ENCODE results near the gene BRMS1L.

BRMS1L gene

GRCh38 chr14:35844494-35844893, 18.4 kb downstream of the BRMS1L start:
- Histone ChIP-seq H3K4me3 (ENCODE audit: insufficient read length, low read depth) (no peak overlapping the region), H3K9ac (ENCODE audit: insufficient read length, low read depth) (no peak overlapping the region), H3K4me1 (ENCODE audit: insufficient read depth, insufficient read length) (no peaks in the 10 kb centered on the region), H3K36me3 (ENCODE audit: insufficient read depth, insufficient read length, low read length) (peaks cover 4% of the 10 kb centered on the region), H3K9me3 (ENCODE audit: insufficient read depth, low read length) (no peaks in the 10 kb centered on the region), H3K27me3 (ENCODE audit: insufficient read depth, insufficient read length) (no peaks in the 10 kb centered on the region)
- DNase-seq (ENCODE audit: low read depth, low spot score): no peak
- TF ChIP-seq SUZ12 (IDR thresholded peaks at IDR 0.05; ENCODE audit: extremely low read depth, insufficient read depth, insufficient read length) (no peak), YY1 (IDR thresholded peaks at IDR 0.05; ENCODE audit: insufficient read depth, insufficient read length) (no peak), ZNF274 (IDR thresholded peaks at IDR 0.05; ENCODE audit: low read depth, low read length) (no peak)

GRCh38 chr14:35847636-35848035, 21.5 kb downstream of the BRMS1L start:
- Histone ChIP-seq H3K4me3 (ENCODE audit: insufficient read length, low read depth) (no peak overlapping the region), H3K27me3 (ENCODE audit: insufficient read depth, insufficient read length) (no peaks in the 10 kb centered on the region), H3K4me1 (ENCODE audit: insufficient read depth, insufficient read length) (no peaks in the 10 kb centered on the region), H3K36me3 (ENCODE audit: insufficient read depth, insufficient read length, low read length) (peaks cover 4% of the 10 kb centered on the region), H3K9ac (ENCODE audit: insufficient read length, low read depth) (no peak overlapping the region), H3K9me3 (ENCODE audit: insufficient read depth, low read length) (no peaks in the 10 kb centered on the region)
- DNase-seq (ENCODE audit: low read depth, low spot score): no peak
- TF ChIP-seq ZNF274 (IDR thresholded peaks at IDR 0.05; ENCODE audit: low read depth, low read length) (no peak), SUZ12 (IDR thresholded peaks at IDR 0.05; ENCODE audit: extremely low read depth, insufficient read depth, insufficient read length) (no peak), YY1 (IDR thresholded peaks at IDR 0.05; ENCODE audit: insufficient read depth, insufficient read length) (no peak)

- H3K4me1 ChIP-seq (ENCODE audit: insufficient read depth, insufficient read length): no peaks in the 10 kb centered on the region
- no peak overlapping the region for H3K9ac ChIP-seq (ENCODE audit: insufficient read length, low read depth)
- H3K4me3 ChIP-seq (ENCODE audit: insufficient read length, low read depth): no peak overlapping the region
- no peaks in the 10 kb centered on the region for H3K27me3 ChIP-seq (ENCODE audit: insufficient read depth, insufficient read length)
- TF ChIP-seq ZNF274 (IDR thresholded peaks at IDR 0.05; ENCODE audit: low read depth, low read length): no peak
- TF ChIP-seq SUZ12 (IDR thresholded peaks at IDR 0.05; ENCODE audit: extremely low read depth, insufficient read depth, insufficient read length): no peak
- TF ChIP-seq YY1 (IDR thresholded peaks at IDR 0.05; ENCODE audit: insufficient read depth, insufficient read length): no peak
- no peaks in the 10 kb centered on the region for H3K9me3 ChIP-seq (ENCODE audit: insufficient read depth, low read length)
- peaks cover 3% of the 10 kb centered on the region for H3K36me3 ChIP-seq (ENCODE audit: insufficient read depth, insufficient read length, low read length)
- no peak for DNase-seq (ENCODE audit: low read depth, low spot score)
Observed at GRCh38 chr14:35849122-35849521, 23.0 kb downstream of the BRMS1L start.

GRCh38 chr14:35851823-35852222, 25.7 kb downstream of the BRMS1L start:
- DNase-seq (ENCODE audit: low read depth, low spot score): no peak
- H3K9ac ChIP-seq (ENCODE audit: insufficient read length, low read depth): no peak overlapping the region
- no peak for TF ChIP-seq ZNF274 (IDR thresholded peaks at IDR 0.05; ENCODE audit: low read depth, low read length)
- TF ChIP-seq YY1 (IDR thresholded peaks at IDR 0.05; ENCODE audit: insufficient read depth, insufficient read length): no peak
- TF ChIP-seq SUZ12 (IDR thresholded peaks at IDR 0.05; ENCODE audit: extremely low read depth, insufficient read depth, insufficient read length): no peak
- no peak overlapping the region for H3K4me3 ChIP-seq (ENCODE audit: insufficient read length, low read depth)
- H3K9me3 ChIP-seq (ENCODE audit: insufficient read depth, low read length): no peaks in the 10 kb centered on the region
- no peaks in the 10 kb centered on the region for H3K4me1 ChIP-seq (ENCODE audit: insufficient read depth, insufficient read length)
- no peaks in the 10 kb centered on the region for H3K36me3 ChIP-seq (ENCODE audit: insufficient read depth, insufficient read length, low read length)
- H3K27me3 ChIP-seq (ENCODE audit: insufficient read depth, insufficient read length): no peaks in the 10 kb centered on the region

- Histone ChIP-seq H3K36me3 (ENCODE audit: insufficient read depth, insufficient read length, low read length) (no peaks in the 10 kb centered on the region), H3K9me3 (ENCODE audit: insufficient read depth, low read length) (no peaks in the 10 kb centered on the region), H3K4me3 (ENCODE audit: insufficient read length, low read depth) (no peak overlapping the region), H3K9ac (ENCODE audit: insufficient read length, low read depth) (no peak overlapping the region), H3K27me3 (ENCODE audit: insufficient read depth, insufficient read length) (no peaks in the 10 kb centered on the region), H3K4me1 (ENCODE audit: insufficient read depth, insufficient read length) (no peaks in the 10 kb centered on the region)
- DNase-seq (ENCODE audit: low read depth, low spot score): no peak
- TF ChIP-seq SUZ12 (IDR thresholded peaks at IDR 0.05; ENCODE audit: extremely low read depth, insufficient read depth, insufficient read length) (no peak), YY1 (IDR thresholded peaks at IDR 0.05; ENCODE audit: insufficient read depth, insufficient read length) (no peak), ZNF274 (IDR thresholded peaks at IDR 0.05; ENCODE audit: low read depth, low read length) (no peak)
Observed at GRCh38 chr14:35853225-35853624, 27.1 kb downstream of the BRMS1L start.

- no peaks in the 10 kb centered on the region for H3K36me3 ChIP-seq (ENCODE audit: insufficient read depth, insufficient read length, low read length)
- H3K4me1 ChIP-seq (ENCODE audit: insufficient read depth, insufficient read length): no peaks in the 10 kb centered on the region
- no peak overlapping the region for H3K4me3 ChIP-seq (ENCODE audit: insufficient read length, low read depth)
- H3K9ac ChIP-seq (ENCODE audit: insufficient read length, low read depth): no peak overlapping the region
- H3K9me3 ChIP-seq (ENCODE audit: insufficient read depth, low read length): no peaks in the 10 kb centered on the region
- TF ChIP-seq SUZ12 (IDR thresholded peaks at IDR 0.05; ENCODE audit: extremely low read depth, insufficient read depth, insufficient read length): no peak
- no peak for TF ChIP-seq ZNF274 (IDR thresholded peaks at IDR 0.05; ENCODE audit: low read depth, low read length)
- TF ChIP-seq YY1 (IDR thresholded peaks at IDR 0.05; ENCODE audit: insufficient read depth, insufficient read length): no peak
- no peak for DNase-seq (ENCODE audit: low read depth, low spot score)
- no peaks in the 10 kb centered on the region for H3K27me3 ChIP-seq (ENCODE audit: insufficient read depth, insufficient read length)
Observed at GRCh38 chr14:35854696-35855270, 28.6 kb downstream of the BRMS1L start.

- Histone ChIP-seq H3K27me3 (ENCODE audit: insufficient read depth, insufficient read length) (no peaks in the 10 kb centered on the region), H3K36me3 (ENCODE audit: insufficient read depth, insufficient read length, low read length) (no peaks in the 10 kb centered on the region), H3K9me3 (ENCODE audit: insufficient read depth, low read length) (no peaks in the 10 kb centered on the region), H3K4me3 (ENCODE audit: insufficient read length, low read depth) (no peak overlapping the region), H3K9ac (ENCODE audit: insufficient read length, low read depth) (no peak overlapping the region), H3K4me1 (ENCODE audit: insufficient read depth, insufficient read length) (no peaks in the 10 kb centered on the region)
- no peak for DNase-seq (ENCODE audit: low read depth, low spot score)
- TF ChIP-seq ZNF274 (IDR thresholded peaks at IDR 0.05; ENCODE audit: low read depth, low read length) (no peak), SUZ12 (IDR thresholded peaks at IDR 0.05; ENCODE audit: extremely low read depth, insufficient read depth, insufficient read length) (no peak), YY1 (IDR thresholded peaks at IDR 0.05; ENCODE audit: insufficient read depth, insufficient read length) (no peak)
Observed at GRCh38 chr14:35855876-35856481, 29.8 kb downstream of the BRMS1L start.

Measured in NT2/D1 (cell line).